NCI-H2227 treated with DMSO at 0.1 percent for 48 hours (cell line): ENCODE results near the gene CHERP.

Experiments used
- DNase-seq: peaks from one replicate; lab custom pipeline; 2025; lab: John Stamatoyannopoulos, UW

The CHERP gene, protein sequence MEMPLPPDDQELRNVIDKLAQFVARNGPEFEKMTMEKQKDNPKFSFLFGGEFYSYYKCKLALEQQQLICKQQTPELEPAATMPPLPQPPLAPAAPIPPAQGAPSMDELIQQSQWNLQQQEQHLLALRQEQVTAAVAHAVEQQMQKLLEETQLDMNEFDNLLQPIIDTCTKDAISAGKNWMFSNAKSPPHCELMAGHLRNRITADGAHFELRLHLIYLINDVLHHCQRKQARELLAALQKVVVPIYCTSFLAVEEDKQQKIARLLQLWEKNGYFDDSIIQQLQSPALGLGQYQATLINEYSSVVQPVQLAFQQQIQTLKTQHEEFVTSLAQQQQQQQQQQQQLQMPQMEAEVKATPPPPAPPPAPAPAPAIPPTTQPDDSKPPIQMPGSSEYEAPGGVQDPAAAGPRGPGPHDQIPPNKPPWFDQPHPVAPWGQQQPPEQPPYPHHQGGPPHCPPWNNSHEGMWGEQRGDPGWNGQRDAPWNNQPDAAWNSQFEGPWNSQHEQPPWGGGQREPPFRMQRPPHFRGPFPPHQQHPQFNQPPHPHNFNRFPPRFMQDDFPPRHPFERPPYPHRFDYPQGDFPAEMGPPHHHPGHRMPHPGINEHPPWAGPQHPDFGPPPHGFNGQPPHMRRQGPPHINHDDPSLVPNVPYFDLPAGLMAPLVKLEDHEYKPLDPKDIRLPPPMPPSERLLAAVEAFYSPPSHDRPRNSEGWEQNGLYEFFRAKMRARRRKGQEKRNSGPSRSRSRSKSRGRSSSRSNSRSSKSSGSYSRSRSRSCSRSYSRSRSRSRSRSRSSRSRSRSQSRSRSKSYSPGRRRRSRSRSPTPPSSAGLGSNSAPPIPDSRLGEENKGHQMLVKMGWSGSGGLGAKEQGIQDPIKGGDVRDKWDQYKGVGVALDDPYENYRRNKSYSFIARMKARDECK

DNA sequence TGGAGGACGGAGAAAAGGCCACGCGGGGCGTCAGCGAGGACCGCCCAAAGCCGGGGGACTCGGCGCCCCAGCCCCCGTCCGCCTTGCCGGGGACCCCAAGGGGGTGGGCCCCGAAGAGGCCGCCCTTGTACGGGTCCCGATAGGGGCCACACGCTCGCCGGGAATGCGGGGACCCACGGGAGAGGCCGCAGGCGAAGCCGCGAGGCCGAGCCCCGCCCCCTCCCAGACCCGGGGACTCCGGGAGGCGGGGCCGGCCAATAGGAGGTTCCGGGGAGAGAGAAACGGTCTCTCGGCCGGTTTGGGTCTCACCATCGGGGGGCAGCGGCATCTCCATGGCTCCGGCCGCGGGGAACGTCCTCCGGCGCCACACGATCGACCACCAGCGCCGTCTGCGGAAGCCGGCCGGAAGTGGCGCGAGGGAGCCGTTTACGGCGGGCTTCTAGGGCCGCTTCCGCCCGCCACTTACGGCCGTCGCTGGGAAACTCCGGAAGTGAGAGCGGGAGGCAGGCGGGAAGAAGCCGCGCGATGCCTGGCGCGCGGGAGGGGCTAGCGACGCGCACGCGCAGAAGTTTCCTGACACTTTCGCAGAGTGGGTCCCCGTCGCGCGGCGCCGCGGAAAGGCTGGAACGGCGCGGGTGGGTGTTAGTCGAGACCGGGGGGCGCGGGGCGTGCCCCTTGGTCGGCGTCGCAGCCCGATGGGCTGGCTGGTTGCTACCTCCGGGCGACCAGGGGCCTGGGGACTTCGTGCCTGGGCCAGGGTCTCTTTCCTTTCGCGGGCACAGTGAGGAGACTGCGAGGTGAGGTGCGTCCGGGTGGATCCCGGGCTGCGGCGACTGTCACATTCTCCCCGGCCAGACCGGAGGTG lies at the start of gene CHERP:
TSS of gene CHERP (minus strand) at position 393 of the 865 bp plus-strand sequence. CDS start at position 334, 59 bp downstream.
- peak; percentile 83 for DNase-seq

GRCh38 chr19:16590876-16591802 lies 48.9 kb upstream of the CHERP start:
- DNase-seq = no peak

DNA sequence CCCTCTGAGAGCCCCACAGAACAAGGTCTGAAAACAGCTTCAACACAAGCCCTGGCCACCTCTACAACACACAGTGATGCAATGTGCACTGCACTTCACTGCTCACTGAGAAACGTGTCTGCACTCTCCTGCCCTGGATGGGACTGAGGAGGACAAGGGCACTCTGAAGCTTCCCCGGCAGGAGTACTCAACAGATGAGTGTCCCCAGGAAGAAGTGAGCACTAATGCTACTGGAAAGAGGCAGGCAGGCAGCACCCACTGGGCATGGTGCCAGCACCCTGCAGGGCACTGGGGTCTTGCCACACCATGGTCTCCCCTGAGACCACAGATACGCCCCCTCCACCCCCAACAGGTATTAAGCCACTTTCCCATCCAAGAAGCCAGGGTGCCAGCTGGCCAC lies 47.7 kb upstream of the CHERP start:
- DNase-seq = no peak

- DNase-seq = no peak
These were observed 46.8 kb upstream of the CHERP start for GRCh38 chr19:16588824-16589577.

- peak; percentile 28 for DNase-seq
These were observed 45.9 kb upstream of the CHERP start for GRCh38 chr19:16587833-16588823.

DNA sequence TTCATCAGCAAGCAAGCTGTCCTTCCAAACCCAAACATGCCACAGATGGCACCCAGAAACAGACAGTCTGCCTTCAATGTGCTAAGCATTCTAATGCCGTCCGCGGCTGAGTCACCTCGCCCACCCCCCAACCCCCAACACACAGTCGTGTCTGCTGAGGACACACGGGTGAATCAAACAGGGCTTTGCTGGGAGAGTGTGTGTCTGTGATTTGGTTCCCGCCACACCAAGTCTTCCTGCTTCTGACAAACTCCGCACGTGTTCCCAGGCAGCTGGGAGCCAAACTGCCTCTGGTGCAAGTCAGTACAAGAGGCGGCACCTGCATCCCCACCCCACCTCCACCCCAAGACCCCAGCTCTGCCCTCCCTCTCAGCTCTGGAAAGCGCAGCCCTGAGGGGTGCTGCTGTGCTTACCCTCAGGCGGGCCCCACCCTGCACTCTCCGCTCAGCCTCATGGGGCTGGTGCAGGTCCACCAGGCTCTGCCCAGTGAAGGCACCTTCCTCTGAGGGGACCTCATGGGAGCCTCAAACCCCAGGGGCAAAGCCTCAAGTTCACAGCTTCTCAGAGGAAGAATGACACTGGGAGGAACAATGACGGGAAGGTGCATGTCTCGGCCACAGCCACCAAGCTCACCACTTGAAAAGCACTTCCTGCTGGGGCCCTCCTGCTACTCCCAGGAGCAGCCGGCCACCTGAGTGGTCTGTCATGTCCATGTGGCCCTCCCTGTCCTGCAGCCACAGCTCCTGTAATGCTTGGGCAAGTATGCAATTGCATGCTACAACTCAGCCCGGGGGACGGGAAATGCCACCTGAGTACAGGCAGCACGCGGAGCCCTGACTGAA lies 45.0 kb upstream of the CHERP start:
- no peak for DNase-seq

GRCh38 chr19:16586477-16586871 lies 44.2 kb upstream of the CHERP start:
- no peak for DNase-seq

GRCh38 chr19:16585808-16586476 lies 43.7 kb upstream of the CHERP start:
- DNase-seq = no peak

GRCh38 chr19:16585094-16585801 lies 43.0 kb upstream of the CHERP start:
- no peak for DNase-seq

GRCh38 chr19:16584248-16585093 lies 42.2 kb upstream of the CHERP start:
- no peak for DNase-seq

DNA sequence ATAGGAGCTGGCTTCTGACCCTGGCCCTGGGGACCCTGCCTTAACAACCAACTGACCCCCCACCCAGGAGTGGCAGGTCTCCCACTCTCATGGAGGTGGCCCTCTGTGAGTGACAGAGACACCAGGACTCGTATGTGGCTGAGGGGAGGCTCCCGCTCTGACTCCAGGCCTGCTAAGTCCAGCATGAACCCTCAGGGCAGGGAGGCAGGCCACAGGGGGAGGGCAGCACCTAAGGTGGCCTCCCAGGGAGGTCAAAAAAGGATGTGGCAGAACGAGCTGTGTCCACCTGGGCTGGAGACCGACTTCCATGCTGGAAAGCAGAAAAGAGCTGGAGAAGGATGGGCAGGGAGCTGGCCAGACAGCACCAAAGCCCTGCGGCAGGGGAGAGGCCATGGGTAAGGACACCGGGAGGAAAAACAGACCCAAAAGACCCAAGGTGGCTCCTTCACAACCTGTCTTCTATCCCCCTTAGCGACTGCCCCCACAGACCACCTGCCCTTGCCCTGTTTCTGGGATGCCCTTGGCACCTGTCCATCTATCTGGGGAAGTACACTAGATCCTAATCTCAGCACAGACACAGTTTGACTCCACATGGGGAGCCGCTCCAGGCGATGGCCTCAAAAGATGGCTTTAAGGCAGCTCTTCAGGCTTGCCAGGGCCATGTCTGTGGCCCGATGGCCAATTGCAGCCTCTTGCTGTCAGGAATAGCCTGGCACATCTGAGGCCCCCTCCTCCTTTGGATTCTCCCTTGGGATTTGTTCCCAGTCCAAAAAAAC lies 40.4 kb upstream of the CHERP start:
- no peak for DNase-seq

- no peak for DNase-seq
These were observed 39.7 kb upstream of the CHERP start for GRCh38 chr19:16581971-16582343.

GRCh38 chr19:16581145-16581970 lies 39.1 kb upstream of the CHERP start:
- no peak for DNase-seq

GRCh38 chr19:16579381-16579780 lies 37.1 kb upstream of the CHERP start:
- no peak for DNase-seq
